ENCODE measurements around the gene PLCB4.

- TF ChIP-seq CTCF (IDR thresholded peaks at IDR 0.05) (no peak), POLR2A (IDR thresholded peaks at IDR 0.05) (no peak)
Observed at GRCh38 chr20:9207253-9207652, 138.4 kb downstream of the PLCB4 start.

Data from testis (tissue), 2 donors.